SU-DHL-6 (cell line): Measurements from ENCODE around the gene ABI1.

Experiments used
- EZH2phosphoT487 ChIP-seq: fragments of 200-600 bp; sonication (generic), shearing (Covaris generic); conservative IDR thresholded peaks from 2 replicates; pipeline ENCODE4 v1.6.1; 2018; ENCODE audit warnings: mild to moderate bottlenecking, antibody characterized with exemption, low read length, moderate library complexity, mixed read lengths
- TF ChIP-seq, protein P1 (sequence below): fragments of 200-600 bp; sonication (generic); IDR thresholded peaks from one replicate; pipeline ENCODE4 v1.5.1; 2017; ENCODE audit warnings: antibody characterized with exemption, mild to moderate bottlenecking, low read length, moderate library complexity; ENCODE audit not compliant: insufficient read depth, poor library complexity, severe bottlenecking

DNA sequence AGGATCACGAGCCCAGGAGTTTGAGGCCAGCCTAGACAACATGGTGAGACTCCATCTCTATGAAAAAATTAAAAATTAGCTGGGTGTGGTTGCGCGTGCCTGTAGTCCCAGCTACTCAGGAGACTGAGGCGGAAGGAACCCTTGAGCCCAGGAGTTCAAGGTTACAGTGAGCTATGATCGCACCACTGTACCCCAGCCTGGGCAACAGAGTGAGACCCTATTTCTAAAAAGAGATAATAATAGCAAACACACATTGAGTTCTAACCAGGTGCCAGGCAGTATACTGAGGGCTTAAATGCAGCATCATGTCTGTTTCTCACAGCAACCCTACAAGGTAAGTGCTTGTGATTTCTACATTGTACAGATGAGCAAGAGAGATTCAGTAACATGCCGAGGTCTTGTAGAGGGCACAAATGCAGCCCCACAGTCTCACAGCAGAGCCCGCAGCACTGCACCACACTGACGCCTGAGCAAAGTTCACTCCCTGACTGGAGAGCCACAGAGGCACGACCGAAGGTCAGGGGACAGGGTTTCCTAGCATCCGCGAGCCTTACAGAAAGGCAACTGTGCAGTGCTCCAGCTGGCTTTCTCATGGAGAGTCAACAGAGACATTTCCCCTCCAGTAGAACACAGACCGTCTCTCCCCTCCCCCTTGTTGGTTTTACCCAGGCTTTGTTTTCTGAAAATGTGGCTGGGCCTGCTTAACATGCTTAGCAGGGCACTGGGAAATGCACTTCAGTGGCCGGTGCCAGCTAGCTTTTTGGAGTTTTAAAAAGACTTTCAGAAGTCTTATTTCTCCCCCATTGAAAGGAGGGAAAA lies 126.8 kb downstream of the ABI1 start:
- TF ChIP-seq, protein P1, sequence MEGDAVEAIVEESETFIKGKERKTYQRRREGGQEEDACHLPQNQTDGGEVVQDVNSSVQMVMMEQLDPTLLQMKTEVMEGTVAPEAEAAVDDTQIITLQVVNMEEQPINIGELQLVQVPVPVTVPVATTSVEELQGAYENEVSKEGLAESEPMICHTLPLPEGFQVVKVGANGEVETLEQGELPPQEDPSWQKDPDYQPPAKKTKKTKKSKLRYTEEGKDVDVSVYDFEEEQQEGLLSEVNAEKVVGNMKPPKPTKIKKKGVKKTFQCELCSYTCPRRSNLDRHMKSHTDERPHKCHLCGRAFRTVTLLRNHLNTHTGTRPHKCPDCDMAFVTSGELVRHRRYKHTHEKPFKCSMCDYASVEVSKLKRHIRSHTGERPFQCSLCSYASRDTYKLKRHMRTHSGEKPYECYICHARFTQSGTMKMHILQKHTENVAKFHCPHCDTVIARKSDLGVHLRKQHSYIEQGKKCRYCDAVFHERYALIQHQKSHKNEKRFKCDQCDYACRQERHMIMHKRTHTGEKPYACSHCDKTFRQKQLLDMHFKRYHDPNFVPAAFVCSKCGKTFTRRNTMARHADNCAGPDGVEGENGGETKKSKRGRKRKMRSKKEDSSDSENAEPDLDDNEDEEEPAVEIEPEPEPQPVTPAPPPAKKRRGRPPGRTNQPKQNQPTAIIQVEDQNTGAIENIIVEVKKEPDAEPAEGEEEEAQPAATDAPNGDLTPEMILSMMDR, result no peak
- no peak for TF ChIP-seq EZH2phosphoT487
